PC-3 (cell line): ENCODE data around the gene ANKRD40CL.

Source experiments
- CTCF ChIP-seq: fragments of 300-600 bp; sonication (generic); conservative IDR thresholded peaks from 2 replicates; pipeline ENCODE4 v1.5.1; 2017; ENCODE audit warnings: antibody characterized with exemption, low read depth, mild to moderate bottlenecking, low read length
- EZH2phosphoT487 ChIP-seq: fragments of 300-600 bp; sonication (generic); IDR thresholded peaks from 2 replicates; pipeline ENCODE4 v1.6.1; 2018; ENCODE audit warnings: mild to moderate bottlenecking, antibody characterized with exemption, low read length, borderline replicate concordance

- TF ChIP-seq CTCF (no peak), EZH2phosphoT487 (no peak)
These were observed 35.6 kb upstream of the ANKRD40CL start for GRCh38 chr17:50802609-50803571.
